ENCODE data around the gene GADD45B. TPM values are rescaled to one million over a fixed set of nuclear protein-coding genes. Genes with fewer than 3 reads are reported as not detected.
"Not testable (repeated sequence)": the region's sequence is repeated elsewhere in the genome, so short reads cannot be mapped to it uniquely, and the experiment has no call there.

Gene GADD45B
- total RNA-seq, 1 experiment from 2014 or later = 24.7 TPM

- CTCF ChIA-PET = no interaction called here
- POLR2A ChIA-PET (ENCODE audit: unreplicated experiment) = no interaction called here
- Histone ChIP-seq H3K4me3 (no peak overlapping the region), H3F3A (ENCODE audit: insufficient read depth, low read depth) (no peaks in the 10 kb centered on the region), H4K20me1 (ENCODE audit: insufficient read depth) (no peaks in the 10 kb centered on the region), H3K27me3 (ENCODE audit: insufficient read depth, low read depth) (no peaks in the 10 kb centered on the region), H3K4me2 (no peak overlapping the region), H3K27ac (no peak overlapping the region), H3K79me2 (ENCODE audit: low read depth) (no peaks in the 10 kb centered on the region), H3K9me3 (ENCODE audit: insufficient read depth, low read depth) (no peaks in the 10 kb centered on the region), H3K36me3 (ENCODE audit: low read depth) (no peaks in the 10 kb centered on the region), H3K9me2 (ENCODE audit: insufficient read depth) (no peaks in the 10 kb centered on the region), H2AFZ (no peak overlapping the region), H3K4me1 (replicated peaks; ENCODE audit: insufficient read depth) (no peaks in the 10 kb centered on the region)
- DNase-seq = no peak
- BruUV-seq (replicated peaks) = no TSS peak
- no peak for TF ChIP-seq EZH2 (IDR thresholded peaks at IDR 0.05; ENCODE audit: low read depth)
- TF ChIP-seq CTCF (conservative IDR thresholded peaks at IDR 0.05) = no peak
- intact Hi-C loops (cut with micrococcal nuclease; ENCODE audit: unreplicated experiment) = no loop called here
Measured at GRCh38 chr19:2517881-2518601, 42.1 kb downstream of the GADD45B start.

- intact Hi-C loops (cut with micrococcal nuclease; ENCODE audit: unreplicated experiment); H3K4me2 ChIP-seq; H3K79me2 ChIP-seq (ENCODE audit: low read depth); H4K20me1 ChIP-seq (ENCODE audit: insufficient read depth); H3F3A ChIP-seq (ENCODE audit: insufficient read depth, low read depth); H3K9me3 ChIP-seq (ENCODE audit: insufficient read depth, low read depth); H3K4me1 ChIP-seq (replicated peaks; ENCODE audit: insufficient read depth); CTCF ChIA-PET; H3K27me3 ChIP-seq (ENCODE audit: insufficient read depth, low read depth); DNase-seq; H3K4me3 ChIP-seq; H3K27ac ChIP-seq; H3K9me2 ChIP-seq (ENCODE audit: insufficient read depth); H3K36me3 ChIP-seq (ENCODE audit: low read depth); H2AFZ ChIP-seq; POLR2A ChIA-PET (ENCODE audit: unreplicated experiment); BruUV-seq (replicated peaks): not testable (repeated sequence)
Measured at GRCh38 chr19:2518856-2519255, 42.9 kb downstream of the GADD45B start.

GRCh38 chr19:2519482-2519881, 43.6 kb downstream of the GADD45B start:
- no peaks in the 10 kb centered on the region for H3K9me3 ChIP-seq (ENCODE audit: insufficient read depth, low read depth)
- H3F3A ChIP-seq (ENCODE audit: insufficient read depth, low read depth) = peaks cover 5% of the 10 kb centered on the region; the same call in 1 of the 2 replicates
- ChIA-PET CTCF (no interaction called here), POLR2A (ENCODE audit: unreplicated experiment) (no interaction called here)
- no peak overlapping the region for H3K4me3 ChIP-seq
- H4K20me1 ChIP-seq (ENCODE audit: insufficient read depth) = no peaks in the 10 kb centered on the region
- no peak overlapping the region for H3K27ac ChIP-seq
- DNase-seq = no peak
- H3K4me1 ChIP-seq (replicated peaks; ENCODE audit: insufficient read depth) = peaks cover 4% of the 10 kb centered on the region
- no peak overlapping the region for H3K4me2 ChIP-seq
- H3K79me2 ChIP-seq (ENCODE audit: low read depth) = no peaks in the 10 kb centered on the region
- TF ChIP-seq EZH2 (IDR thresholded peaks at IDR 0.05; ENCODE audit: low read depth) (no peak), CTCF (conservative IDR thresholded peaks at IDR 0.05) (no peak)
- no peak overlapping the region for H2AFZ ChIP-seq
- no peaks in the 10 kb centered on the region for H3K36me3 ChIP-seq (ENCODE audit: low read depth)
- H3K27me3 ChIP-seq (ENCODE audit: insufficient read depth, low read depth) = no peaks in the 10 kb centered on the region
- no TSS peak for BruUV-seq (replicated peaks)
- no peaks in the 10 kb centered on the region for H3K9me2 ChIP-seq (ENCODE audit: insufficient read depth)
- intact Hi-C loops (cut with micrococcal nuclease; ENCODE audit: unreplicated experiment) = no loop called here
